Measurements from ENCODE around the gene EZR.

The EZR gene

GRCh38 chr6:158761746-158762145 lies 57.4 kb downstream of the EZR start:
- DNase-seq (ENCODE audit: low read depth in 2 of 2) = no peak

GRCh38 chr6:158760618-158761250 lies 58.4 kb downstream of the EZR start:
- DNase-seq (ENCODE audit: low read depth in 2 of 2) = no peak

GRCh38 chr6:158759966-158760617 lies 59.1 kb downstream of the EZR start:
- DNase-seq (ENCODE audit: low read depth in 2 of 2) = no peak

GRCh38 chr6:158758941-158759479 lies 60.2 kb downstream of the EZR start:
- DNase-seq (ENCODE audit: low read depth in 2 of 2) = no peak

- no peak for DNase-seq (ENCODE audit: low read depth in 2 of 2)
Observed at GRCh38 chr6:158758451-158758860, 60.7 kb downstream of the EZR start.

GRCh38 chr6:158757753-158758090 lies 61.4 kb downstream of the EZR start:
- no peak for DNase-seq (ENCODE audit: low read depth in 2 of 2)

GRCh38 chr6:158756977-158757752 lies 62.0 kb downstream of the EZR start:
- DNase-seq (ENCODE audit: low read depth in 2 of 2) = no peak

GRCh38 chr6:158756126-158756525 lies 63.0 kb downstream of the EZR start:
- DNase-seq (ENCODE audit: low read depth in 2 of 2) = no peak

- DNase-seq (ENCODE audit: low read depth in 2 of 2) = no peak
Observed at GRCh38 chr6:158755636-158756035, 63.5 kb downstream of the EZR start.

GRCh38 chr6:158754738-158755137 lies 64.4 kb downstream of the EZR start:
- DNase-seq (ENCODE audit: low read depth in 2 of 2) = no peak

- no peak for DNase-seq (ENCODE audit: low read depth in 2 of 2)
Observed at GRCh38 chr6:158753811-158754210, 65.4 kb downstream of the EZR start.

GRCh38 chr6:158752613-158753012 lies 66.6 kb downstream of the EZR start:
- DNase-seq (ENCODE audit: low read depth in 2 of 2) = no peak

GRCh38 chr6:158751921-158752320 lies 67.2 kb downstream of the EZR start:
- no peak for DNase-seq (ENCODE audit: low read depth in 2 of 2)

GRCh38 chr6:158751224-158751623 lies 67.9 kb downstream of the EZR start:
- no peak for DNase-seq (ENCODE audit: low read depth in 2 of 2)

GRCh38 chr6:158744986-158745430 lies 74.2 kb downstream of the EZR start:
- no peak for DNase-seq (ENCODE audit: low read depth in 2 of 2)

- DNase-seq (ENCODE audit: low read depth in 2 of 2) = no peak
Observed at GRCh38 chr6:158743033-158743651, 76.0 kb downstream of the EZR start.

GRCh38 chr6:158739673-158740072 lies 79.5 kb downstream of the EZR start:
- DNase-seq (ENCODE audit: low read depth in 2 of 2) = no peak

- no peak for DNase-seq (ENCODE audit: low read depth in 2 of 2)
Observed at GRCh38 chr6:158737710-158738615, 81.2 kb downstream of the EZR start.

GRCh38 chr6:158737082-158737709 lies 82.0 kb downstream of the EZR start:
- DNase-seq (ENCODE audit: low read depth in 2 of 2) = no peak

GRCh38 chr6:158735009-158735408 lies 84.2 kb downstream of the EZR start:
- DNase-seq (ENCODE audit: low read depth in 2 of 2) = no peak

- DNase-seq (ENCODE audit: low read depth in 2 of 2) = no peak
Observed at GRCh38 chr6:158730541-158730907, 88.6 kb downstream of the EZR start.

All from fibroblast of skin of left biceps (primary cell).